Smooth muscle cell (in vitro differentiated cells): ENCODE measurements around the gene KCNT1. TPM values are rescaled to one million over a fixed set of nuclear protein-coding genes. Genes with fewer than 3 reads are reported as not detected.

ENCODE experiments used
- DNase-seq: peaks from one replicate; lab custom pipeline; 2025; ENCODE audit not compliant: unreplicated experiment; lab: John Stamatoyannopoulos, UW
- H2AFZ ChIP-seq: fragments of 200-600 bp; sonication (generic); 2 replicates; pipeline ENCODE4 v1.6.0; 2016; ENCODE audit warnings: antibody characterized with exemption, low read depth, mild to moderate bottlenecking
- H3F3A ChIP-seq: fragments of 200-600 bp; sonication (generic); 2 replicates; pipeline ENCODE4 v1.6.0; 2017; ENCODE audit warnings: antibody characterized with exemption, low read depth
- H3K27ac ChIP-seq: fragments of 200-600 bp; sonication (generic); 2 replicates; pipeline ENCODE4 v1.5.1; 2016; ENCODE audit warnings: low read depth, mild to moderate bottlenecking
- H3K27me3 ChIP-seq: fragments of 200-600 bp; sonication (generic); 2 replicates; pipeline ENCODE4 v1.6.1; 2016; ENCODE audit warnings: low read depth, mild to moderate bottlenecking
- H3K36me3 ChIP-seq: fragments of 200-600 bp; sonication (generic); 2 replicates; pipeline ENCODE4 v1.5.1; 2016; ENCODE audit warnings: low read depth
- H3K4me1 ChIP-seq: fragments of 200-600 bp; sonication (generic); 2 replicates; pipeline ENCODE4 v1.5.1; 2016; ENCODE audit warnings: low read depth
- H3K4me2 ChIP-seq: fragments of 200-600 bp; sonication (generic); 2 replicates; pipeline ENCODE4 v1.6.0; 2016; ENCODE audit warnings: mild to moderate bottlenecking
- H3K4me3 ChIP-seq: fragments of 200-600 bp; sonication (generic); 2 replicates; pipeline ENCODE4 v1.5.1; 2016; ENCODE audit warnings: mild to moderate bottlenecking
- H3K79me2 ChIP-seq: fragments of 200-600 bp; sonication (generic); 2 replicates; pipeline ENCODE4 v1.6.0; 2016; ENCODE audit warnings: low read depth, mild to moderate bottlenecking
- H3K9ac ChIP-seq: fragments of 200-600 bp; sonication (generic); 2 replicates; pipeline ENCODE4 v1.6.0; 2016; ENCODE audit warnings: low read depth
- H3K9me3 ChIP-seq: fragments of 200-600 bp; sonication (generic); replicated peaks from 2 replicates; pipeline ENCODE4 v1.5.1; 2016; ENCODE audit warnings: low read depth
- H4K20me1 ChIP-seq: fragments of 200-600 bp; sonication (generic); 2 replicates; pipeline ENCODE4 v1.6.0; 2016; ENCODE audit warnings: low read depth
- WGBS: methylation state at CpG from one replicate; pipeline ENCODE4 v1.1.7; 2016; ENCODE audit warnings: low lambda C conversion rate; 5-methylcytosine and 5-hydroxymethylcytosine counted together
- polyA plus RNA-seq: library from polyadenylated mRNA; unstranded; fragments of >200 nt; fragmentation: Nextera tagmentation; extraction: Ambion mirVana; gene quantifications from 2 replicates; pipeline ENCODE4 v1.2.1, GENCODE V29; 2016
- total RNA-seq: library from RNA; depleted of rRNA; stranded (reverse); fragments of >200 nt; gene quantifications from 2 replicates; pipeline ENCODE4 v1.2.3, GENCODE V29; 2014
- TF ChIP-seq, protein P1 (sequence below): fragments of 200-600 bp; sonication (generic); IDR thresholded peaks from 2 replicates; pipeline ENCODE4 v1.5.1; 2017; ENCODE audit warnings: borderline replicate concordance, mild to moderate bottlenecking, antibody characterized with exemption; ENCODE audit not compliant: insufficient read depth, poor library complexity, severe bottlenecking

KCNT1 gene
- total and polyA plus RNA-seq, 2 experiments from 2014 or later: not detected

GRCh38 chr9:135770203-135770535 is 68.2 kb downstream of the KCNT1 start:
- no peak overlapping the region for H3K27ac ChIP-seq
- no peak overlapping the region for H3K9ac ChIP-seq
- H3K9me3 ChIP-seq: no peaks in the 10 kb centered on the region

GRCh38 chr9:135770771-135771170 is 68.8 kb downstream of the KCNT1 start:
- Histone ChIP-seq H3K27ac (no peak overlapping the region), H3K9me3 (no peaks in the 10 kb centered on the region), H3F3A (no peaks in the 10 kb centered on the region), H3K79me2 (no peaks in the 10 kb centered on the region), H3K4me3 (no peak overlapping the region), H4K20me1 (no peaks in the 10 kb centered on the region), H3K9ac (no peak overlapping the region), H3K27me3 (no peaks in the 10 kb centered on the region), H3K4me1 (no peaks in the 10 kb centered on the region), H3K36me3 (no peaks in the 10 kb centered on the region), H3K4me2 (no peak overlapping the region), H2AFZ (no peak overlapping the region)
- 92% methylated on average over 26 of the region's 26 CpGs for WGBS
- DNase-seq: no peak
- TF ChIP-seq, protein P1, sequence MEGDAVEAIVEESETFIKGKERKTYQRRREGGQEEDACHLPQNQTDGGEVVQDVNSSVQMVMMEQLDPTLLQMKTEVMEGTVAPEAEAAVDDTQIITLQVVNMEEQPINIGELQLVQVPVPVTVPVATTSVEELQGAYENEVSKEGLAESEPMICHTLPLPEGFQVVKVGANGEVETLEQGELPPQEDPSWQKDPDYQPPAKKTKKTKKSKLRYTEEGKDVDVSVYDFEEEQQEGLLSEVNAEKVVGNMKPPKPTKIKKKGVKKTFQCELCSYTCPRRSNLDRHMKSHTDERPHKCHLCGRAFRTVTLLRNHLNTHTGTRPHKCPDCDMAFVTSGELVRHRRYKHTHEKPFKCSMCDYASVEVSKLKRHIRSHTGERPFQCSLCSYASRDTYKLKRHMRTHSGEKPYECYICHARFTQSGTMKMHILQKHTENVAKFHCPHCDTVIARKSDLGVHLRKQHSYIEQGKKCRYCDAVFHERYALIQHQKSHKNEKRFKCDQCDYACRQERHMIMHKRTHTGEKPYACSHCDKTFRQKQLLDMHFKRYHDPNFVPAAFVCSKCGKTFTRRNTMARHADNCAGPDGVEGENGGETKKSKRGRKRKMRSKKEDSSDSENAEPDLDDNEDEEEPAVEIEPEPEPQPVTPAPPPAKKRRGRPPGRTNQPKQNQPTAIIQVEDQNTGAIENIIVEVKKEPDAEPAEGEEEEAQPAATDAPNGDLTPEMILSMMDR: no peak

More at GRCh38 chr9:135770203-135770535, 68.2 kb downstream of the KCNT1 start:
- H3K27me3 ChIP-seq: no peaks in the 10 kb centered on the region
- WGBS: 91% methylated on average over 18 of the region's 19 CpGs
- H3K79me2 ChIP-seq: no peaks in the 10 kb centered on the region
- TF ChIP-seq, protein P1: no peak
- no peaks in the 10 kb centered on the region for H3F3A ChIP-seq
- H3K4me1 ChIP-seq: no peaks in the 10 kb centered on the region
- no peaks in the 10 kb centered on the region for H3K36me3 ChIP-seq
- H3K4me2 ChIP-seq: no peak overlapping the region
- no peak overlapping the region for H2AFZ ChIP-seq
- no peaks in the 10 kb centered on the region for H4K20me1 ChIP-seq
- no peak overlapping the region for H3K4me3 ChIP-seq
- DNase-seq: no peak

DNA sequence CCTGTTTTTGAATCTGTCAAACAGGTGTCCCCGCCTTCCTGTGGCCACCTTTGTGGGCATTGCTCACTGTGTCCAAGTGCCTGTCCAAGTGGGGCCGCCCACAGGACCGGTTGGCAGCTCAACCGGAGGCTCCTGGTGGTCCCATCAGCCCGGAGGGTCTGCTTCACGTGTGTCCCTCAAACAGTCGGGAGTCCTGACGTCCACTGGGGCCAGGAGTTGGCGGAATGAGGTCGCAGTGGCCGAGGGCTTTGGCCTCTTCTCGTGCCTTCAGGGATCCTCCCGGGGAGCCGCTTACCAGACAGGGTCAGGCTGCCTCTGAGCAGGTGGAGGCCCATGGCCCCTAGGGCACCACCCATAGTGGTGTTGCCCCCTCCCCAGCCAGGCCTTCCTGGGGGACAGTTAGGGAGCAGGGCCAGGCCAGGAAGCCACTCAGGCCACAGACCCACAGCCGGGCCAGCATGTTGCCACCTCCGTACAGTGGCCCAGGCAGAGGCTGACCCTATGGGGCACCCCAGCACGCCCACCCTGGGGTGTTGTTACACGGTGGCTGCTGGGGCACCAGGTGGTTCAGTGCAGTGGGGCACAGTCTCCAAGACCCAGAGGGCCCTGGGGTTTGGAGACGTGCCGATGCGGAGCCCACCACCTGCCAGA is 69.5 kb downstream of the KCNT1 start:
- Histone ChIP-seq H3K4me1 (no peaks in the 10 kb centered on the region), H3K9me3 (no peaks in the 10 kb centered on the region), H3K4me3 (no peak overlapping the region), H3F3A (no peaks in the 10 kb centered on the region), H4K20me1 (no peaks in the 10 kb centered on the region), H3K4me2 (no peak overlapping the region), H2AFZ (no peak overlapping the region), H3K36me3 (no peaks in the 10 kb centered on the region), H3K9ac (no peak overlapping the region), H3K79me2 (no peaks in the 10 kb centered on the region), H3K27me3 (no peaks in the 10 kb centered on the region), H3K27ac (no peak overlapping the region)
- no peak for DNase-seq
- 94% methylated on average over 21 of the region's 21 CpGs for WGBS
- TF ChIP-seq, protein P1: no peak

DNA sequence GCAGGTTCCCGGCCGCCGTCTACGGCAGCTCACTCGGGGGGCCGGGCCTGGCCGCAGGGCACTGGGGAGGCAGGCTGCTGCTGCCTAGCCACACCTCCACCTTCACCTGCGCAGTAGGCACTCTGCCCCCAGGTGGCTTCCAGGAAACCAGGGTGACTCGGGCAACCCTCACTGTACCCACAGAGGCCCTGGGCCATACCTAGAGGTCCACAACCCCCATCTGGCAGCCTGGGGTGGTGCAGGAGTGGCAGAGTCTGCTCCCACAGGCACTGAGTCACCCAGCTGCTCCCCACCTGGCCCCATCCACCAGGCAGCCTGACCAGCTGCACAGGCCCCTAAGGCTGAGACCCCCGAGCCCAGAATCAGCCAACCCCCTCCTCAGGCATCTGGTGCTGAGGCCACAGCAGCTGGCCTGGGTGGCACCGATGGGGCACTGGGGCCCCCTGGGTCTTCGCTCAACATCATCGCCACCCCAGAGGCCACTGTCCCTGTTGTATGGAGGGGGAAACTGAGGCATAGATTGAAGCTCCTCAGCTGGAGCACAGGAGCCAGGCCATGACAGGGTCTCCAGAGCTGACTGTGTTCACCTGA is 70.2 kb downstream of the KCNT1 start:
- no peak overlapping the region for H3K27ac ChIP-seq
- H3K4me3 ChIP-seq: no peak overlapping the region
- no peaks in the 10 kb centered on the region for H3K4me1 ChIP-seq
- no peaks in the 10 kb centered on the region for H3K79me2 ChIP-seq
- H3F3A ChIP-seq: no peaks in the 10 kb centered on the region
- TF ChIP-seq, protein P1: no peak
- no peaks in the 10 kb centered on the region for H3K27me3 ChIP-seq
- WGBS: 94% methylated on average over 13 of the region's 13 CpGs
- no peak for DNase-seq
- no peaks in the 10 kb centered on the region for H3K9me3 ChIP-seq
- H2AFZ ChIP-seq: no peak overlapping the region
- no peak overlapping the region for H3K9ac ChIP-seq
- no peaks in the 10 kb centered on the region for H4K20me1 ChIP-seq
- H3K4me2 ChIP-seq: no peak overlapping the region
- H3K36me3 ChIP-seq: no peaks in the 10 kb centered on the region
